ENCODE measurements around the gene ERFL.

Gene ERFL

GRCh38 chr19:41959056-41960053 lies 31.1 kb upstream of the ERFL start, which contains the start of gene RABAC1 (continued):
- no peak for TF ChIP-seq ZNF280D (tag by site-specific recombination; IDR thresholded peaks at IDR 0.05)
- TF ChIP-seq ZNF510 (tag by site-specific recombination; IDR thresholded peaks at IDR 0.05; ENCODE audit: insufficient replicate concordance), result no peak
- TF ChIP-seq KLF17 (tag by site-specific recombination; IDR thresholded peaks at IDR 0.05), result no peak
- no peak for TF ChIP-seq ZFP3 (tag by site-specific recombination; IDR thresholded peaks at IDR 0.05; ENCODE audit: low read depth)
- TF ChIP-seq ZBTB8A (tag by site-specific recombination; IDR thresholded peaks at IDR 0.05), result peak; percentile 78
- no peak for TF ChIP-seq ZNF10 (tag by site-specific recombination; IDR thresholded peaks at IDR 0.05)
- no peak; the same call in none of the 2 replicates for TF ChIP-seq ZBTB7A (tag by site-specific recombination; IDR thresholded peaks at IDR 0.05; ENCODE audit: low read depth)
- peak; percentile 63 for TF ChIP-seq SP2 (tag by site-specific recombination; IDR thresholded peaks at IDR 0.05)
- no peak for TF ChIP-seq ZNF280C (tag by site-specific recombination; IDR thresholded peaks at IDR 0.05)
- TF ChIP-seq ZNF133 (tag by site-specific recombination; IDR thresholded peaks at IDR 0.05), result no peak

GRCh38 chr19:41958367-41959055 lies 30.3 kb upstream of the ERFL start:
- peaks cover 10% of the 10 kb centered on the region for H3K4me1 ChIP-seq (ENCODE audit: control insufficient read depth, insufficient read depth, low read length)
- no peaks in the 10 kb centered on the region for H3K9me3 ChIP-seq (ENCODE audit: control insufficient read depth, insufficient read depth, low read depth, low read length)
- ChIA-PET POLR2A (interaction anchor here (0.6 to 4.3 kb wide), 17 partner anchors 17 to 285 kb away, joined by 3 to 56 read pairs (median 4); partner anchors contain the start of genes RPS19 and ZNF574), CTCF (interaction anchor here (0.6 to 4.4 kb wide), 25 partner anchors 10 to 312 kb away, joined by 3 to 73 read pairs (median 3); partner anchors contain the start of genes ARHGEF1, CD79A and RPS19)
- peak overlapping the region; percentile 90 for H3K27ac ChIP-seq (ENCODE audit: extremely low read depth, low read depth, low read length)
- peaks cover 18 to 20% of the 10 kb centered on the region in 2 experiments; a peak in 2 of 3 replicates for H3K36me3 ChIP-seq (ENCODE audit: control insufficient read depth in 2 of 2, insufficient read depth in 1 of 2, low read length in 2 of 2)
- peak overlapping the region; percentile 66 for H3K4me3 ChIP-seq (ENCODE audit: low read depth, low read length)
- TF ChIP-seq EGR2 (tag by site-specific recombination; IDR thresholded peaks at IDR 0.05; ENCODE audit: low read depth) (no peak), ZBTB20 (tag by site-specific recombination; IDR thresholded peaks at IDR 0.05) (peak; percentile 100), ZNF211 (tag by site-specific recombination; IDR thresholded peaks at IDR 0.05; ENCODE audit: low read depth) (no peak), ZNF404 (tag by site-specific recombination; IDR thresholded peaks at IDR 0.05) (no peak), ZNF24 (tag by site-specific recombination; IDR thresholded peaks at IDR 0.05) (peak; percentile 34; the same call in 1 of the 2 replicates), ZNF394 (tag by site-specific recombination; IDR thresholded peaks at IDR 0.05; ENCODE audit: borderline replicate concordance) (peak; percentile 74), ZNF398 (tag by site-specific recombination; IDR thresholded peaks at IDR 0.05) (peak; percentile 51; the same call in 1 of the 2 replicates), ZNF335 (tag by site-specific recombination; conservative IDR thresholded peaks at IDR 0.05) (peak; percentile 98), REPIN1 (tag by site-specific recombination; IDR thresholded peaks at IDR 0.05; ENCODE audit: low read depth) (peak; percentile 87; the same call in 1 of the 2 replicates), CTCF (tag by site-specific recombination; IDR thresholded peaks at IDR 0.05) (0 out of 2 replicates have a peak, but pooled peaks have one; percentile 24), KLF16 (tag by site-specific recombination; IDR thresholded peaks at IDR 0.05) (peak; percentile 45), ZNF658 (tag by site-specific recombination; IDR thresholded peaks at IDR 0.05) (no peak), RBAK (tag by site-specific recombination; IDR thresholded peaks at IDR 0.05) (no peak)
